Vagina (tissue), 2 donors: ENCODE measurements around the gene MS4A4E. TPM values are rescaled to one million over a fixed set of nuclear protein-coding genes. Genes with fewer than 3 reads are reported as not detected.
A peak's percentile ranks its signal among the peaks of the same experiment; 100 is the strongest.

Experiments used
- DNase-seq, 2 donors: peaks; one replicate each; pipeline ENCODE4 v3.0.0-alpha.2; 2017; ENCODE audit errors: extremely low spot score in 2 of 2
- H3K27ac ChIP-seq: fragments of 200-600 bp; sonication (generic); one replicate; pipeline ENCODE4 v1.5.1; 2019
- H3K27me3 ChIP-seq: fragments of 200-600 bp; sonication (generic); one replicate; pipeline ENCODE4 v1.5.1; 2019
- H3K36me3 ChIP-seq, 2 donors: fragments of 200-600 bp; sonication (generic); one replicate each; pipeline ENCODE4 v1.5.1; 2017 to 2019
- H3K4me1 ChIP-seq: fragments of 200-600 bp; sonication (generic); one replicate; pipeline ENCODE4 v1.5.1; 2019
- H3K4me3 ChIP-seq, 2 donors: fragments of 200-600 bp; sonication (generic); 1 replicate in 1 of 2; 2 replicates in 1 of 2; pipeline ENCODE4 v1.5.1; 2016 to 2019
- H3K9me3 ChIP-seq: fragments of 200-600 bp; sonication (generic); one replicate; pipeline ENCODE4 v1.5.1; 2019
- CTCF ChIP-seq, 3 experiments: fragments of 450-650 bp in 2 of 3; fragments of 200-600 bp in 1 of 3; sonication (generic) in 1 of 3; IDR thresholded peaks; one replicate each; pipeline ENCODE4 v1.5.1; 2017 to 2019; ENCODE audit warnings: antibody characterized with exemption in 3 of 3, mild to moderate bottlenecking in 2 of 3, moderate library complexity in 2 of 3
- POLR2A ChIP-seq, 2 donors: fragments of 450-650 bp; IDR thresholded peaks; one replicate each; pipeline ENCODE4 v1.6.1; 2017; ENCODE audit warnings: antibody characterized with exemption in 2 of 2, mild to moderate bottlenecking in 2 of 2, moderate library complexity in 2 of 2
- POLR2AphosphoS5 ChIP-seq, 2 donors: sonication (generic); formaldehyde crosslinking; IDR thresholded peaks; one replicate each; pipeline ENCODE4 v1.9.0; 2017; ENCODE audit warnings: antibody characterized with exemption in 2 of 2, mild to moderate bottlenecking in 2 of 2, low read depth in 1 of 2; ENCODE audit not compliant: insufficient read depth in 1 of 2
- intact Hi-C: fragments of 100-400 bp; cut with DNase I; formaldehyde crosslinking; loops from one replicate; pipeline ENCODE4 v1.15.1; 2023
- total RNA-seq: library from RNA; depleted of rRNA; stranded (reverse); fragments of >200 nt; gene quantifications from one replicate; pipeline ENCODE4 v1.2.3, GENCODE V29; 2016

Gene MS4A4E
- total RNA-seq, 1 donor from 2014 or later = 1.7 TPM

- TF ChIP-seq POLR2A (IDR thresholded peaks at IDR 0.05) (no peak), POLR2AphosphoS5 (IDR thresholded peaks at IDR 0.05; ENCODE audit: insufficient read depth in 1 of 2, low read depth in 1 of 2) (no peak), CTCF (IDR thresholded peaks at IDR 0.05) (no peak)
- Histone ChIP-seq H3K36me3 (no peaks in the 10 kb centered on the region), H3K4me1 (no peaks in the 10 kb centered on the region), H3K4me3 (peak within 1 kb of the TSS in 1 of 2 donors; percentile 13), H3K27me3 (no peaks in the 10 kb centered on the region), H3K9me3 (no peaks in the 10 kb centered on the region), H3K27ac (no peak within 1 kb of the TSS)
- intact Hi-C loops = no loop called here
- DNase-seq = no peak
Measured at GRCh38 chr11:60280412-60280811, 37.5 kb upstream of the MS4A4E start, which contains the start of gene MS4A4A. TSS of gene MS4A4A (plus strand) at chr11:60280666. CDS start at chr11:60280676, 10 bp downstream.

GRCh38 chr11:60274416-60274815 is 31.5 kb upstream of the MS4A4E start:
- no peak overlapping the region for H3K4me3 ChIP-seq
- no peaks in the 10 kb centered on the region for H3K4me1 ChIP-seq
- no peak overlapping the region for H3K27ac ChIP-seq
- H3K36me3 ChIP-seq = no peaks in the 10 kb centered on the region
- no peak for TF ChIP-seq POLR2A (IDR thresholded peaks at IDR 0.05)
- TF ChIP-seq CTCF (IDR thresholded peaks at IDR 0.05) = no peak
- TF ChIP-seq POLR2AphosphoS5 (IDR thresholded peaks at IDR 0.05; ENCODE audit: insufficient read depth in 1 of 2, low read depth in 1 of 2) = no peak
- no peaks in the 10 kb centered on the region for H3K9me3 ChIP-seq
- no peaks in the 10 kb centered on the region for H3K27me3 ChIP-seq
- intact Hi-C loops = no loop called here
- DNase-seq = no peak

GRCh38 chr11:60265373-60266214 is 22.7 kb upstream of the MS4A4E start:
- DNase-seq = no peak
- TF ChIP-seq CTCF (IDR thresholded peaks at IDR 0.05) (peak in 2 of 3 experiments; percentile 36 to 59), POLR2AphosphoS5 (IDR thresholded peaks at IDR 0.05; ENCODE audit: insufficient read depth in 1 of 2, low read depth in 1 of 2) (no peak), POLR2A (IDR thresholded peaks at IDR 0.05) (no peak)
- Histone ChIP-seq H3K36me3 (no peaks in the 10 kb centered on the region), H3K4me3 (no peak overlapping the region), H3K27me3 (no peaks in the 10 kb centered on the region), H3K27ac (no peak overlapping the region), H3K9me3 (no peaks in the 10 kb centered on the region), H3K4me1 (no peaks in the 10 kb centered on the region)
- intact Hi-C loops = no loop called here

GRCh38 chr11:60264644-60265043 is 21.7 kb upstream of the MS4A4E start:
- no peak overlapping the region for H3K27ac ChIP-seq
- no peaks in the 10 kb centered on the region for H3K36me3 ChIP-seq
- H3K4me1 ChIP-seq = no peaks in the 10 kb centered on the region
- no peak overlapping the region for H3K4me3 ChIP-seq
- H3K27me3 ChIP-seq = no peaks in the 10 kb centered on the region
- intact Hi-C loops = no loop called here
- H3K9me3 ChIP-seq = no peaks in the 10 kb centered on the region
- TF ChIP-seq POLR2AphosphoS5 (IDR thresholded peaks at IDR 0.05; ENCODE audit: insufficient read depth in 1 of 2, low read depth in 1 of 2) (no peak), CTCF (IDR thresholded peaks at IDR 0.05) (no peak), POLR2A (IDR thresholded peaks at IDR 0.05) (no peak)
- no peak for DNase-seq

- no peak for TF ChIP-seq POLR2A (IDR thresholded peaks at IDR 0.05)
- no peak for TF ChIP-seq CTCF (IDR thresholded peaks at IDR 0.05)
- TF ChIP-seq POLR2AphosphoS5 (IDR thresholded peaks at IDR 0.05; ENCODE audit: insufficient read depth in 1 of 2, low read depth in 1 of 2) = no peak
- Histone ChIP-seq H3K27ac (no peak overlapping the region), H3K27me3 (no peaks in the 10 kb centered on the region), H3K4me1 (no peaks in the 10 kb centered on the region), H3K4me3 (no peak overlapping the region), H3K9me3 (no peaks in the 10 kb centered on the region), H3K36me3 (no peaks in the 10 kb centered on the region)
- intact Hi-C loops = no loop called here
- DNase-seq = no peak
Measured at GRCh38 chr11:60263402-60263801, 20.5 kb upstream of the MS4A4E start.
